PC-9 (cell line): ENCODE measurements around the gene C13orf42. TPM values are rescaled to one million over a fixed set of nuclear protein-coding genes. Genes with fewer than 3 reads are reported as not detected.
A peak's percentile ranks its signal among the peaks of the same experiment; 100 is the strongest.

Source experiments
- BruUV-seq: library from RNA; stranded (reverse); fragments of 400-500 nt; replicated peaks from 2 replicates; lab custom pipeline; 2021; lab: Mats Ljungman, UMichigan
- CTCF ChIA-PET: fragments of 300-600 bp; sonication (Branson Sonifier 250); formaldehyde crosslinking; loops from one replicate; lab custom pipeline; 2022; ENCODE audit warnings: antibody characterized with exemption; lab: Charles Lee
- POLR2A ChIA-PET: fragments of 300-600 bp; sonication (Branson Sonifier 250); formaldehyde crosslinking; loops from one replicate; lab custom pipeline; 2022; ENCODE audit warnings: antibody characterized with exemption; ENCODE audit not compliant: unreplicated experiment; lab: Charles Lee
- DNase-seq, 2 experiments: peaks; one replicate each; pipeline versions ENCODE4 v3.0.0 to v3.0.0-alpha.2; 2015 to 2022; ENCODE audit warnings: mixed read lengths in 1 of 2
- H2AFZ ChIP-seq: fragments of 200-600 bp; sonication (generic); 2 replicates; pipeline ENCODE4 v1.8.1; 2017; ENCODE audit warnings: antibody characterized with exemption
- H3F3A ChIP-seq: fragments of 200-600 bp; sonication (generic); 2 replicates; pipeline ENCODE4 v1.8.1; 2017; ENCODE audit warnings: antibody characterized with exemption, mild to moderate bottlenecking, low read depth; ENCODE audit not compliant: insufficient read depth
- H3K27ac ChIP-seq: fragments of 200-600 bp; sonication (generic); 2 replicates; pipeline ENCODE4 v1.6.1; 2016; ENCODE audit warnings: mixed run types
- H3K27me3 ChIP-seq: fragments of 200-600 bp; sonication (generic); 2 replicates; pipeline ENCODE4 v1.6.1; 2016; ENCODE audit warnings: low read depth, mixed run types; ENCODE audit not compliant: insufficient read depth
- H3K36me3 ChIP-seq: fragments of 200-600 bp; sonication (generic); 2 replicates; pipeline ENCODE4 v1.6.1; 2016; ENCODE audit warnings: low read depth, mixed run types
- H3K4me1 ChIP-seq: fragments of 200-600 bp; sonication (generic); replicated peaks from 2 replicates; pipeline ENCODE4 v1.6.1; 2016; ENCODE audit warnings: mixed run types; ENCODE audit not compliant: insufficient read depth
- H3K4me2 ChIP-seq: fragments of 200-600 bp; sonication (generic); 2 replicates; pipeline ENCODE4 v1.6.1; 2017; ENCODE audit warnings: mixed run types
- H3K4me3 ChIP-seq: fragments of 200-600 bp; sonication (generic); 2 replicates; pipeline ENCODE4 v1.6.1; 2016; ENCODE audit warnings: mixed run types
- H3K79me2 ChIP-seq: fragments of 200-600 bp; sonication (generic); 2 replicates; pipeline ENCODE4 v1.6.1; 2017; ENCODE audit warnings: low read depth, mixed run types
- H3K9me2 ChIP-seq: fragments of 200-600 bp; sonication (generic); 2 replicates; pipeline ENCODE4 v1.8.1; 2017; ENCODE audit warnings: mild to moderate bottlenecking; ENCODE audit not compliant: insufficient read depth
- H3K9me3 ChIP-seq: fragments of 200-600 bp; sonication (generic); 2 replicates; pipeline ENCODE4 v1.8.1; 2016; ENCODE audit warnings: low read depth; ENCODE audit not compliant: insufficient read depth
- H4K20me1 ChIP-seq: fragments of 200-600 bp; sonication (generic); 2 replicates; pipeline ENCODE4 v1.8.1; 2017; ENCODE audit not compliant: insufficient read depth
- EZH2 ChIP-seq: fragments of 200-600 bp; sonication (generic); IDR thresholded peaks from 2 replicates; pipeline ENCODE4 v1.8.0; 2017; ENCODE audit warnings: antibody characterized with exemption, low read depth
- intact Hi-C: fragments of 100-400 bp; cut with micrococcal nuclease; formaldehyde crosslinking; loops from one replicate; pipeline ENCODE4 v1.10.0; 2022; ENCODE audit not compliant: unreplicated experiment
- total RNA-seq: library from RNA; stranded (reverse); gene quantifications from 2 replicates; pipeline ENCODE4 v1.2.3, GENCODE V29; 2021
- TF ChIP-seq, protein P1 (sequence below): fragments of 200-600 bp; sonication (generic); conservative IDR thresholded peaks from 2 replicates; pipeline ENCODE4 v1.6.1; 2017; ENCODE audit warnings: mixed run types, antibody characterized with exemption, mild to moderate bottlenecking, moderate library complexity

C13orf42 gene
- total RNA-seq, 1 experiment from 2014 or later, result not detected

DNA sequence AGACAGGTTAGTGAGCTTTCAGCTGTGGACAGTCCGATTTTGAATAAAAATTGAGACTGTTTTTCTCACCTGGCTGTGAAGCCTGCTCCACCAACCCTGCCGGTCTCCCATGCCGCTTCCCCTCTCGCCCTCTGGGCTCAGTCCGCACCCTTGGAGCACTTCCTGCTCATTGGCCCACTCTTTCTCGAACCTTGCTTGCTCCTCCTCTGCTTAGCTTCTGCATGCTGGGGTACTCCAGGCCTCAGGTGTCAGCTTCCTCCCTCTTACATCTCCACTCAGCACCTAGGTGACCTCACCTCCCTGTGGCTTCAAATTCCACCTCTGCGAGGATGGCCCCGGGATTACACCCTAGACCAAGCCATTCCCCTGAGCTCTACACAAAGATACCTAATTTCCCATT is 39.6 kb downstream of the C13orf42 start:
- BruUV-seq, result no TSS peak
- POLR2A ChIA-PET, result no interaction called here

DNA sequence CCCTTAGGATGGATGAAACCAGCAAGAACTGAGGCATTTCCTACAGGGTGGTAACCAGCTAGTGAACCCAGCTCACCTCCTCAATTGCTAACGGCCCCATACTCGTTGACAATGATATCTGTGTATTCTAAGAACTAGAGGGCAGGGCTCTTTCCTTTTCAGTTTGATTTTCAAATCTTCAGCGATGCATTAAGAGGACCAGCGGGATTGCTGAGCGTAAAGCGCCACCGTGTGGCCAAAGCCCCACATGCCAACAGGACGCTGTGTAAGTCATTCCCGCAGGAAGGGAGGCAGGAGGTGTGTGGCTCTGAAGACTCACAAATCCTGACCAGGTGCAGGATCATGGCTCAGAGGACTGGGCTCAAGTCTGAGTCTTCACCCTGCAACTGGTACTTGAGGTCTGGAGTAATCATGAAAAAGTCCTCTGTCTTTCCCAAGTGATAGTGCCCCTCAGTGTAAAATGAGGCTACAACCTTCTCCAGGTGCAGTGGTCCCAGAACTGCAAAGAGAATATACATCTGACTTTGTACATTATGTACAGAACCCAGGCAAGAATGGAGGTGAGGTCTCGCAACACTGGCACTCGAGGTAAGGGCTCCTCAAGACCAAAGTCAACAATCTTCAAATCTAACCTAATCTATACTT is 40.9 kb downstream of the C13orf42 start:
- Histone ChIP-seq H3K9me3 (no peaks in the 10 kb centered on the region; the same call in 1 of the 2 replicates), H3K27ac (no peak overlapping the region), H3K27me3 (no peaks in the 10 kb centered on the region; the same call in 1 of the 2 replicates), H3K4me1 (no peaks in the 10 kb centered on the region), H3K79me2 (no peaks in the 10 kb centered on the region), H3F3A (no peaks in the 10 kb centered on the region), H3K4me3 (no peak overlapping the region), H3K4me2 (no peak overlapping the region), H4K20me1 (no peaks in the 10 kb centered on the region), H3K9me2 (no peaks in the 10 kb centered on the region), H3K36me3 (no peaks in the 10 kb centered on the region), H2AFZ (no peak overlapping the region)
- ChIA-PET CTCF (no interaction called here), POLR2A (interaction anchor here (0.6 kb wide), 1 partner anchor 436 kb away, joined by 4 read pairs; no protein-coding TSS in a partner anchor)
- peak; percentile 64 to 79 for DNase-seq
- TF ChIP-seq, protein P1, sequence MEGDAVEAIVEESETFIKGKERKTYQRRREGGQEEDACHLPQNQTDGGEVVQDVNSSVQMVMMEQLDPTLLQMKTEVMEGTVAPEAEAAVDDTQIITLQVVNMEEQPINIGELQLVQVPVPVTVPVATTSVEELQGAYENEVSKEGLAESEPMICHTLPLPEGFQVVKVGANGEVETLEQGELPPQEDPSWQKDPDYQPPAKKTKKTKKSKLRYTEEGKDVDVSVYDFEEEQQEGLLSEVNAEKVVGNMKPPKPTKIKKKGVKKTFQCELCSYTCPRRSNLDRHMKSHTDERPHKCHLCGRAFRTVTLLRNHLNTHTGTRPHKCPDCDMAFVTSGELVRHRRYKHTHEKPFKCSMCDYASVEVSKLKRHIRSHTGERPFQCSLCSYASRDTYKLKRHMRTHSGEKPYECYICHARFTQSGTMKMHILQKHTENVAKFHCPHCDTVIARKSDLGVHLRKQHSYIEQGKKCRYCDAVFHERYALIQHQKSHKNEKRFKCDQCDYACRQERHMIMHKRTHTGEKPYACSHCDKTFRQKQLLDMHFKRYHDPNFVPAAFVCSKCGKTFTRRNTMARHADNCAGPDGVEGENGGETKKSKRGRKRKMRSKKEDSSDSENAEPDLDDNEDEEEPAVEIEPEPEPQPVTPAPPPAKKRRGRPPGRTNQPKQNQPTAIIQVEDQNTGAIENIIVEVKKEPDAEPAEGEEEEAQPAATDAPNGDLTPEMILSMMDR, result peak; percentile 91
- TF ChIP-seq EZH2, result no peak
- intact Hi-C loops, result loop anchor here (1.0 to 2.0 kb wide), 5 partner anchors 1094 to 1463 kb away; partner anchors contain the start of gene SPRYD7
- no TSS peak for BruUV-seq

More for the DNA sequence above, 39.6 kb downstream of the C13orf42 start:
- Histone ChIP-seq H2AFZ (no peak overlapping the region), H3K9me3 (no peaks in the 10 kb centered on the region; the same call in 1 of the 2 replicates), H3F3A (no peaks in the 10 kb centered on the region), H3K79me2 (no peaks in the 10 kb centered on the region), H3K4me1 (no peaks in the 10 kb centered on the region), H3K4me3 (no peak overlapping the region), H3K36me3 (no peaks in the 10 kb centered on the region), H3K27ac (no peak overlapping the region), H4K20me1 (no peaks in the 10 kb centered on the region), H3K9me2 (no peaks in the 10 kb centered on the region), H3K27me3 (no peaks in the 10 kb centered on the region), H3K4me2 (no peak overlapping the region)
- intact Hi-C loops, result loop anchor here (2.0 kb wide), 2 partner anchors 1213 to 1465 kb away; no protein-coding TSS in a partner anchor
- no peak for DNase-seq
- TF ChIP-seq, protein P1, result no peak
- no peak for TF ChIP-seq EZH2
- CTCF ChIA-PET, result interaction anchor here (0.6 kb wide), 1 partner anchor 228 kb away, joined by 3 read pairs; no protein-coding TSS in a partner anchor

DNA sequence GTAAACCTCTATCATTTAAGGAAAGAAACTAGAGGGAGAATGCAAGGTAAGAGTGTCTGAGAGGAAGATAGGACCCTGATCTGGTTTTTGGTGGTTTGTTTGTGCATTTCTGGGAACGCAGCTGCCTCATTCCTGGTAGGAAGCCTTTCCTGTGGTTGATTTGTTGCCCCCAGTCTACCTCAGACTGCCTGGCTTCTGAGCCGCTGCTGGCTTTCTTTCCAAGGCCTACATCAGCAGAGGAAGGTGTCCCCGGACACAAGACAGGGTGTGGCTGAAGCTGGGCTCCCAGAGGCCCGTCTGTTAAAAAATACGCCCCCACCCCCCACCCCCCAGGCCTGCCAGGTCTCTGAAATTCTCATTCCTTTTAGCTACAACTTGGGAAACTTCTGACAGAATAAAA is 42.6 kb downstream of the C13orf42 start:
- intact Hi-C loops, result no loop called here
- Histone ChIP-seq H3K27ac (no peak overlapping the region), H3F3A (no peaks in the 10 kb centered on the region), H3K4me2 (no peak overlapping the region), H3K9me3 (no peaks in the 10 kb centered on the region), H3K36me3 (no peaks in the 10 kb centered on the region), H3K4me3 (no peak overlapping the region), H3K79me2 (no peaks in the 10 kb centered on the region), H3K4me1 (no peaks in the 10 kb centered on the region), H3K27me3 (no peaks in the 10 kb centered on the region; the same call in none of the 2 replicates), H4K20me1 (no peaks in the 10 kb centered on the region), H2AFZ (no peak overlapping the region), H3K9me2 (no peaks in the 10 kb centered on the region)
- CTCF ChIA-PET, result interaction anchor here (1.2 kb wide), 1 partner anchor 1092 kb away, joined by 4 read pairs; no protein-coding TSS in a partner anchor
- POLR2A ChIA-PET, result interaction anchor here (0.6 kb wide), 1 partner anchor 49 kb away, joined by 4 read pairs; no protein-coding TSS in a partner anchor
- TF ChIP-seq EZH2, result no peak
- TF ChIP-seq, protein P1, result no peak
- no TSS peak for BruUV-seq
- DNase-seq, result no peak
